CD4-positive, alpha-beta T cell (primary cell): ENCODE measurements around the gene TXN. TPM values are rescaled to one million over a fixed set of nuclear protein-coding genes. Genes with fewer than 3 reads are reported as not detected.

Experiments used
- ATAC-seq: fragments of 200-7000 bp; cut with Tn5 transposase; one replicate; pipeline ENCODE4 v1.10.0; 2022; ENCODE audit warnings: mild to moderate bottlenecking; ENCODE audit not compliant: poor library complexity
- CTCF ChIA-PET: fragments of 350-600 bp; sonication (Branson Sonifier 250); formaldehyde crosslinking; loops from one replicate; lab custom pipeline; 2021; ENCODE audit warnings: antibody characterized with exemption, inconsistent platforms; lab: Charles Lee
- POLR2A ChIA-PET: fragments of 350-600 bp; sonication (Branson Sonifier 250); formaldehyde crosslinking; loops from one replicate; lab custom pipeline; 2021; ENCODE audit warnings: antibody characterized with exemption, inconsistent platforms; lab: Charles Lee
- DNase-seq, 14 experiments: peaks; one replicate each; pipeline ENCODE4 v3.0.0-alpha.2; 2013 to 2020; ENCODE audit warnings: mixed read lengths in 2 of 14
- H3K27ac ChIP-seq, 2 donors: one replicate each; pipeline versions ENCODE4 v1.5.1 to v1.7.0; 2013; ENCODE audit warnings: low read length in 2 of 2, low read depth in 1 of 2, mild to moderate bottlenecking in 1 of 2
- H3K27me3 ChIP-seq, 2 experiments: 1 replicate in 1 of 2; 2 replicates in 1 of 2; pipeline versions ENCODE4 v1.6.1 to v1.7.0; 2013; ENCODE audit warnings: low read length in 2 of 2, control low read depth in 1 of 2, mild to moderate bottlenecking in 1 of 2, moderate library complexity in 1 of 2; ENCODE audit not compliant: insufficient read depth in 2 of 2, control insufficient read depth in 1 of 2
- H3K36me3 ChIP-seq: one replicate; pipeline ENCODE4 v1.6.1; 2013; ENCODE audit warnings: low read length, control low read depth; ENCODE audit not compliant: insufficient read depth
- H3K4me1 ChIP-seq: one replicate; pipeline ENCODE4 v1.6.1; 2013; ENCODE audit warnings: low read length, control low read depth; ENCODE audit not compliant: insufficient read depth
- H3K4me3 ChIP-seq: one replicate; pipeline ENCODE4 v1.5.1; 2013; ENCODE audit warnings: mild to moderate bottlenecking, low read length, moderate library complexity
- H3K9me3 ChIP-seq, 2 experiments: 1 replicate in 1 of 2; 2 replicates in 1 of 2; pipeline versions ENCODE4 v1.6.1 to v1.7.0; 2013; ENCODE audit warnings: low read length in 2 of 2, mild to moderate bottlenecking in 2 of 2, control low read depth in 1 of 2, moderate library complexity in 1 of 2; ENCODE audit not compliant: control insufficient read depth in 1 of 2, insufficient read depth in 1 of 2
- H3K27ac Mint-ChIP-seq: one replicate; pipeline ENCODE4 v1.8.0; 2020; ENCODE audit warnings: mixed read lengths
- H3K27me3 Mint-ChIP-seq: one replicate; pipeline ENCODE4 v1.8.0; 2021; ENCODE audit warnings: mixed read lengths
- H3K36me3 Mint-ChIP-seq: one replicate; pipeline ENCODE4 v1.8.0; 2021; ENCODE audit warnings: low read depth, mixed read lengths
- H3K4me1 Mint-ChIP-seq: one replicate; pipeline ENCODE4 v1.8.0; 2021; ENCODE audit warnings: low read depth, mixed read lengths
- H3K4me3 Mint-ChIP-seq: one replicate; pipeline ENCODE4 v1.8.0; 2020; ENCODE audit warnings: mild to moderate bottlenecking, mixed read lengths
- H3K9me3 Mint-ChIP-seq: one replicate; pipeline ENCODE4 v1.8.0; 2020; ENCODE audit warnings: mixed read lengths
- intact Hi-C, 2 experiments: fragments of 100-400 bp; cut with DNase I in 1 of 2; cut with micrococcal nuclease in 1 of 2; formaldehyde crosslinking; loops; one replicate each; pipeline versions ENCODE4 v1.15.1 to v1.9.0; 2023 to 2025; cut with DNase I, micrococcal nuclease
- total RNA-seq, 174 experiments: library from RNA in 2 of 174; stranded (reverse) in 2 of 174; gene quantifications; one replicate each; pipeline ENCODE4 v1.2.3 and lab custom pipeline; 2021 to 2026
- TF ChIP-seq, protein P1 (sequence below): fragments of 200-600 bp; IDR thresholded peaks from one replicate; pipeline ENCODE4 v1.8.0; 2022; ENCODE audit warnings: antibody characterized with exemption, mild to moderate bottlenecking

The TXN gene
- total RNA-seq, 2 experiments from 2014 or later: 31.5 to 35.1 TPM

DNA sequence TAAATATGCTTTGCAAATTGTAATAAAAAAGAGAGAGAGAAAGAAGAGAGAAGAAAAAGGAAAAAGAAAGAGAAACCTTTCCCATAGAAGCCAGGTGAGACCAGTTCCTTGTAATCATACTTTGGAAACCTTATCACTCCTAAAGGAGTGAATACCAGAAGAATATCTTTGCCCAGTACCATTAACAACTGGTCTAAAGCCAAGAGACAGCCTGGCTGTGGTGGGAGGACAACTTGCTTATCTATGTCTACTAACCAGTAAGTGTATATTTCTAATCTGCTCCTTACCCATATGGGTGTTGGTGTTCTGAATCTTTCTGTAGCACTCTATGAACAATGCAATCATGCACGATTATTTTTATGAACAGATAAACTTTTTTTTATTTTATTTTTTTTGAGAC lies 10.5 kb upstream of the TXN start:
- POLR2A ChIA-PET: no interaction called here
- no peaks in the 10 kb centered on the region for H3K36me3 ChIP-seq
- H3K4me1 ChIP-seq: no peaks in the 10 kb centered on the region

DNA sequence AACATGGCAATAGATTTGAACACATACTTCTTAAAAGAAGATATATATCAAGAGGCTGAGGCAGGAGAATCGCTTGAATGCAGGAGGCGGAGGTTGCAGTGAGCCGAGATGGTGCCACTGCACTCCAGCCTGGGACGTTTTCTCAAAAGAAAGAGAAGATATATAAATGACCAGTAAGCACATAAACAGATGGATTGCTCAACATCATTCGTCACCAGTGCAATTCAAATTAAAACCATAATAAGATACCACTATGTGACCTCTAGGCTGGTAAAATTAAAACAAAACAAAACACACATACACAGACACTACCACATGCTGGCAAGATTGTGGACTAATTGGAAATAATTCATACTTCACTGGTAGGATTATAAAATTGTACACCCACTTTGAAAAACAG lies 5.3 kb upstream of the TXN start:
- DNase-seq: no peak

More for the DNA sequence above, 10.5 kb upstream of the TXN start:
- no peak overlapping the region for H3K27ac Mint-ChIP-seq
- Histone ChIP-seq H3K27me3 (no peaks in the 10 kb centered on the region), H3K9me3 (no peaks in the 10 kb centered on the region), H3K4me3 (no peak overlapping the region), H3K27ac (no peak overlapping the region)
- ATAC-seq (no peak), DNase-seq (no peak)
- H3K4me1 Mint-ChIP-seq: no peaks in the 10 kb centered on the region
- H3K4me3 Mint-ChIP-seq: no peak overlapping the region
- H3K27me3 Mint-ChIP-seq: no peaks in the 10 kb centered on the region
- TF ChIP-seq, protein P1, sequence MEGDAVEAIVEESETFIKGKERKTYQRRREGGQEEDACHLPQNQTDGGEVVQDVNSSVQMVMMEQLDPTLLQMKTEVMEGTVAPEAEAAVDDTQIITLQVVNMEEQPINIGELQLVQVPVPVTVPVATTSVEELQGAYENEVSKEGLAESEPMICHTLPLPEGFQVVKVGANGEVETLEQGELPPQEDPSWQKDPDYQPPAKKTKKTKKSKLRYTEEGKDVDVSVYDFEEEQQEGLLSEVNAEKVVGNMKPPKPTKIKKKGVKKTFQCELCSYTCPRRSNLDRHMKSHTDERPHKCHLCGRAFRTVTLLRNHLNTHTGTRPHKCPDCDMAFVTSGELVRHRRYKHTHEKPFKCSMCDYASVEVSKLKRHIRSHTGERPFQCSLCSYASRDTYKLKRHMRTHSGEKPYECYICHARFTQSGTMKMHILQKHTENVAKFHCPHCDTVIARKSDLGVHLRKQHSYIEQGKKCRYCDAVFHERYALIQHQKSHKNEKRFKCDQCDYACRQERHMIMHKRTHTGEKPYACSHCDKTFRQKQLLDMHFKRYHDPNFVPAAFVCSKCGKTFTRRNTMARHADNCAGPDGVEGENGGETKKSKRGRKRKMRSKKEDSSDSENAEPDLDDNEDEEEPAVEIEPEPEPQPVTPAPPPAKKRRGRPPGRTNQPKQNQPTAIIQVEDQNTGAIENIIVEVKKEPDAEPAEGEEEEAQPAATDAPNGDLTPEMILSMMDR: no peak
- CTCF ChIA-PET: no interaction called here
- H3K36me3 Mint-ChIP-seq: no peaks in the 10 kb centered on the region
- intact Hi-C loops: no loop called here
- H3K9me3 Mint-ChIP-seq: no peaks in the 10 kb centered on the region

DNA sequence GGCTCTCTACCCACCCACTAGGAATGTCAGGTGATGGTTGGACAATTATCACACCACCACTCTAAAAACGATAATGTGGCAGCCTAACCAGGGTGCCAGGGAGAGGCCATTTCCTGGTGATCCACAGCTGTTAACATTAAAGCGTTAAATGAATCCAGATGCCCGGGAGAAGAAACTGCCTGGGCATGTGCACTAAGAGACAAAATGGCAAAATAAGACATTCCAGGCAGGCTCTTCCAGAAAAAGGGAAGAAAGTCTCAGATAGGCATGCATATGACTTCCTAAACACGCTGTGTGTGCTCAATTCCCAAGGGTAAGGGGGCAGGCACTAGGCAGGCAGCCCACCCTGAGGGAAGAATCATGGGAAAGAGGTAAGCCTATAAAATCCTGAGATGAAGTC lies 4.6 kb upstream of the TXN start:
- TF ChIP-seq, protein P1: no peak
- H3K27ac Mint-ChIP-seq: no peak overlapping the region
- peaks cover 14% of the 10 kb centered on the region for H3K4me1 Mint-ChIP-seq
- H3K4me3 Mint-ChIP-seq: no peak overlapping the region
- intact Hi-C loops: no loop called here
- DNase-seq: no peak
- Histone ChIP-seq H3K36me3 (no peaks in the 10 kb centered on the region), H3K27me3 (no peaks in the 10 kb centered on the region), H3K4me3 (no peak overlapping the region), H3K9me3 (no peaks in the 10 kb centered on the region), H3K27ac (no peak overlapping the region), H3K4me1 (peaks cover 13% of the 10 kb centered on the region)
- ChIA-PET POLR2A (no interaction called here), CTCF (no interaction called here)
- H3K9me3 Mint-ChIP-seq: no peaks in the 10 kb centered on the region
- peaks cover 4% of the 10 kb centered on the region for H3K36me3 Mint-ChIP-seq
- no peak for ATAC-seq
- no peaks in the 10 kb centered on the region for H3K27me3 Mint-ChIP-seq

More for the DNA sequence above, 5.3 kb upstream of the TXN start:
- intact Hi-C loops: no loop called here
- Mint-ChIP-seq H3K27ac (no peak overlapping the region), H3K9me3 (no peaks in the 10 kb centered on the region), H3K36me3 (no peaks in the 10 kb centered on the region), H3K4me1 (peaks cover 9% of the 10 kb centered on the region), H3K4me3 (no peak overlapping the region), H3K27me3 (no peaks in the 10 kb centered on the region)
- ChIA-PET CTCF (no interaction called here), POLR2A (no interaction called here)
- Histone ChIP-seq H3K4me1 (peaks cover 13% of the 10 kb centered on the region), H3K27me3 (no peaks in the 10 kb centered on the region), H3K4me3 (no peak overlapping the region), H3K27ac (no peak overlapping the region), H3K36me3 (no peaks in the 10 kb centered on the region), H3K9me3 (no peaks in the 10 kb centered on the region)
- no peak for ATAC-seq
- TF ChIP-seq, protein P1: no peak
